H54 (cell line): ENCODE measurements around the gene DNM2.
"Not testable (repeated sequence)": the region's sequence is repeated elsewhere in the genome, so short reads cannot be mapped to it uniquely, and the experiment has no call there.

Source experiments
- DNase-seq: peaks from one replicate; pipeline ENCODE4 v3.0.0; 2011; ENCODE audit warnings: low spot score, mixed read lengths; ENCODE audit not compliant: insufficient read length
- FAIRE-seq: peaks from 3 replicates; lab custom pipeline; 2011; peaks lifted over from hg19 to GRCh38; lab: Jason Lieb, UNC
- POLR2A ChIP-seq: IDR thresholded peaks from 2 replicates; pipeline ENCODE4 v1.6.1; 2011; ENCODE audit warnings: low read depth, mild to moderate bottlenecking, low read length

The DNM2 gene

DNA sequence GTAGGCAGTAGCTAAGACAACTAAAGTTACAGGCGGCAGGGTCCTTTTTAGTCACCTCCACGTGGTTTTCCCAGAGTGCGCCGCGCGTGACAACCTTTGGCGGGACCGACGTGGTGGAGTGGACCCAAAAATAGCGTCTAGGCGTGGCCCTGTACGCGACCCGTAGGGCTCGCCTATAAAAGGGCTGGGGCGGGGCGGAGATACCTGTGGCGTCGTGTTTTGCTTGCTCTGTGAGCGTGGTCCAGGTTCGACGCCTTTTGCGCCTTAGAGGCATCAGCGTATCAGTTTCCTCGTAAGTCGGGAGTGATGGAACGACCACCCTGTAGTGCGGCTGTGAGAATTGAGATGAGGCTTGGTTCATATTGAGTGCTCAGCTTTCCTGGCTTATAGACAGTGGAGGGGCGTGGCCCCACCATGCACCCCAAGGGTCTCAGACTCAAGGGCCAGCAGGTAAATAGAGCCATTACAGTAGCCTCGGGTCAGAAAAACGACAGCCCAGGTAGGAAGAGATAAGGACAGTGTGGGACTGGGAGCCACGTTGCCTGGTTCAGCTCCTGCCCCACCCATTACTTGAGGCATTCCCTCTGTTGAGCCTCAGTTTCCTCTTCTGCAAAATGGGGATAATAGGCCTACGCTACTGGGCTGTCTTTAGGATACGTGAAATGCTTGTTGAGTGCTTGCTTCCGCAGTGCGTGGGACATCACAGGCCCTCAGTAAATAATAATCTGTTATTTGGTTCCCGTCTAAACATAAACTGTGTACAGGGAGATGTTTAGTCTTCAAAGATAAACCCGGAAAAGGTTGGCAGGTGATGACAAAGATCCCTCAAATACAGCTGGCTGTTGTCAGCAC lies 118.8 kb downstream of the DNM2 start:
- FAIRE-seq = no peak
- DNase-seq = no peak
- TF ChIP-seq POLR2A = no peak

DNA sequence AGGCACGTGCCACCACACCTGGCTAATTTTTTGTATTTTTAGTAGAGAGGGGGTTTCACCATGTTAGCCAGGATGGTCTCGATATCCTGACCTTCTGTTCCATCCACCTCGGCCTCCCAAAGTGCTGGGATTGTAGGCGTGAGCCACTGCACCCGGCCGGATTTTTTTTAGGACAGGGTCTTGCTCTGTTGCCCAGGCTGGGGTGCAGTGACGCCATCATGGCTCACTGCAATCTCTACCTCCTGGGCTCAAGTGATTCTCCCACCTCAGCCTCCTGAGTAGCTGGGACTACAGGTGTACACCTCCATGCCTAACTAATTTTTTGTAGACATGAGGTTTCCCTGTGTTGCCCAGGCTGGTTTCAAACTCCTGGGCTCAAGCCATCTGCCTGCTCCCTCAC lies 119.8 kb downstream of the DNM2 start:
- DNase-seq, FAIRE-seq: not testable (repeated sequence)

DNA sequence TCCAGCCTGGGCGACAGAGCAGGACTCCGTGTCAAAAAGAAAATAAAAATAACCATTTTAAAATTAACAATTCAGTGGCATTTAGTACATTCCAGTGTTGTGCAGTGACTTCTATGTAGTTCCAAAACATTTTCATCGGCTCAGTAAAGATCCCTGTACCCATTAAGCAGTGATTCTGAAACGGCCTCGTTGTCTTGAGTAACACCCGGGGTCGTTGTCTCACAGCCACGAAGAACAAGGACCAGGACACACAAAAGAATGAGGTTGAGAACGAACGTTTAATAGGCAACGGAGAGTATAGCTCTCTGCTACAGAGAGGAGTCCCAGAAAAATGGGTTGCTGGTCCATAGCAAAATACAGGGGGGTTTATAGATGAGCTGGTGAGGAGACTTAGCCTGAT lies 120.5 kb downstream of the DNM2 start:
- DNase-seq (no peak), FAIRE-seq (no peak)
- TF ChIP-seq POLR2A = no peak

DNA sequence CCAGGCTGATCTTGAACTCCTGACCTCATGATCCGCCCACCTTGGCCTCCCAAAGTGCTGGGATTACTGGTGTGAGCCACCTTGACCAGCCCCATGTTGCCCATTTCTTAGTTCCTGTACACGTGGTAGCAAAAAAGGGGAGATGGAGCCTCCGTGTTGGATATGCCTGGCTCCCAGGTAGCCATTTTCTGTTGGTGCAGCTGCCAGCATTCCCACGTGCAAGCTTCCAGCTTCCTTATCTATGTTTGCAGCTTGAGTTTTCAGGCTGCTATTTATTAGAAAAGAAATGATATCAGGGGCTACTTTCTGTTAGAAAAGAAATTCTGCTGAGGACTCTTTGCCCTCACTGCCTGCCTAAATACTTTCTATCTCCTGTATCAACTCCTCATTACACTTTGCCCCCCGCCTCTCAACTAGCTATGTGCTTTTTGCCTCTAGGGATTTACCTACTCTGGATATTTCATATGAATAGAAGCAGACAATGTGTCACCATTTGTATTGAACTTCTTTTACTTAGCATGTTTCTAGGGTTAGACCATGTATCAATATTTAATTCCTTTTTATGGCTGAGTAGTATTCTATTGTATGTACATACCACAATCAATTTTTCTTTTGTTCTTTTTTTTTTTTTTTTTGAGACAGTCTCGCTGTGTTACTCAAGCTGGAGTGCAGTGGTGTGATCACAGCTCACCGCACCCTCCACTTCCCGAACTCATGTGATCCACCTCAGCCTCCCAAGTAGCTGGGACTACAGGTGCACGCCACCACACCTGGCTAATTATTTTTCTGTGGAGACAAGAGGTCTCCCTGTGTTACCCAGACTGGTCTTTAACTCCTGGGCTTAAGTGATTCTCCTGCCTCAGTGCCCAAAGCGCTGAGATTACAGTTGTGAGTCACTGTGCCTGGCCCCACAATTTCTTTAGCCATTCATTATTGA lies 121.5 kb downstream of the DNM2 start:
- no peak for TF ChIP-seq POLR2A
- no peak for FAIRE-seq
- DNase-seq = no peak

DNA sequence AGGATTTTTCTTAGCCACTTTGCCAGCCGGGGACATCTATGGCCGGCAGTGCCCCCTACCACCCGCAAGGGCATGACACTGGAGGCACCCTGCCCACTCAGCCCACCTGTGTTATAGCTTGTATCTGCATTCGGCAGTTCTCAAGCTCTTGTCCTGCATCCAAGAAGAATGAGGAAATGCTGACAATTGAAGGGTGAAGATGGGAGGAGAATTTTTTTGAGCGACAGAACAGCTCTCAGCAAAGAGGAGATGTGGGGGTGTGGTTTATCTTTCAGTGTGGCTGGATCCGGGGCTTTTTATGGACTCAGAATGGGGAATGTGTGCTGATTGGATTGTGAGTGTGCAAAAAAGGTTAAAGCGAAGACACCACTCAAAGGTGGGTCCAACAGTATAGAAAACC lies 124.9 kb downstream of the DNM2 start:
- no peak for DNase-seq
- TF ChIP-seq POLR2A = no peak
- FAIRE-seq = no peak

DNA sequence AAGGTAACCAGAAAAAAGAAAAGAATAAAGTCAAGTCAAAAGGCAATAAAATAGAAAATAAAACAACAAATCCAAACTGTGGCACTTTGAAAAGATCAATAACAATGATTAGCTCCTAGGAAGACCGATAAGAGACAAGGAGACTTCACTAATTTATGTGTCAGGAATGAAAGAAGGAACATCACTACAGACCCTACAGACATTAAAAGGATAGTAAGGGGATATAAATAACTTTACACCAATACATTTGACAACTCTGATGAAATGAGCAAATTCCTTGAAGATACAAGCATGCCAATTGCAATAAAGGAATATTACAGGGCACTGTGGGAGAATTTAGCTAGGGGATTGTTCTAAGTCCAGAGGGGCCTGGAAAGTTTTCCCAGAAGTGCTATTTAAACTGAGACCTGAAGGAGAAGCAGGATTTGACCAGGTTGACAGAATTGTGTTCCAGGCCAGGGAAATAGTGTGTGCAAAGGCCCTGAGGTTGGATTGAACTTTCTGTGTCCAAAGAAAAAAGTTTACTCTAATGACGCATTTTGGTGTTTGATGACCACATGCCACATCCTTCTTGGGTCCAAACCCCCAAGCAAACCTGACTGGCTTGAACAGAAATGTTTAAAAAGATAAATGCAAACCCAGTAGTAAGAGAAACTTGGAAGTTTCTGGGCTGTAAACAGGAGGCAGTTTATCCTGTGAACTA lies 128.8 kb downstream of the DNM2 start:
- TF ChIP-seq POLR2A = no peak
- no peak for DNase-seq
- FAIRE-seq = no peak

DNA sequence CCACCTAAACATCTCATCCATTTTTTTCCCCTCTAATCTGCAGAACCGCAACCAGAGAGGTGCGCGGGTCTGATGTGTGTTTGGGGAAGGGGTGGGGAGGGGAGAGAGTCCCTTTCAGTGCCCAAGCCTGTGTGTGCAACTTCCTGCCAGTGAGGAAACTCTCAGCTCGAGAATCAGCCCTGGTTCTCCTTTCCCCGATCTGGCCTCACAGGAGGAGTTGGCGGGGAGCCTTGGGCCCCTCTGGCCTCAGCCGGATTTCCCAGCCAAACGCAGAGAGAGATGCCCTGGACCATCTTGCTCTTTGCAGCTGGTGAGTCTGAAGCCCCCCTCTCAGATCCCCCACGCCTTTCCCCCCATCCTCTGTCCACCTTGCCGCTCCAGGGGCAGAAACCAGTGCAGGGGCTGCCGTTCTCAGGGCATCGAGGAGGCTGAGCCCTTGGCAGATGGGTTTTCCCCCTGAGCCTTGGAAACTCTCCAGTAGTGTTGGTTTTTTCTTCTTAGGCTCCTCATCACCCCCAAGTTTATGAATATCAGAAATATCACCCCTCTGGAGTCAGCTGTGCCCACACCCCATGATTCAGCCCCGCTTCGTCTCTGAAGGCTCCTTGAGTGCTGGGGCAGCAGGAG lies 130.5 kb downstream of the DNM2 start, which contains the start of gene C19orf38:
Gene C19orf38 (plus strand): TSS at position 186 of the 627 bp plus-strand sequence. CDS start 94 bp downstream, at position 280.
- DNase-seq (no peak), FAIRE-seq (no peak)
- no peak for TF ChIP-seq POLR2A

DNA sequence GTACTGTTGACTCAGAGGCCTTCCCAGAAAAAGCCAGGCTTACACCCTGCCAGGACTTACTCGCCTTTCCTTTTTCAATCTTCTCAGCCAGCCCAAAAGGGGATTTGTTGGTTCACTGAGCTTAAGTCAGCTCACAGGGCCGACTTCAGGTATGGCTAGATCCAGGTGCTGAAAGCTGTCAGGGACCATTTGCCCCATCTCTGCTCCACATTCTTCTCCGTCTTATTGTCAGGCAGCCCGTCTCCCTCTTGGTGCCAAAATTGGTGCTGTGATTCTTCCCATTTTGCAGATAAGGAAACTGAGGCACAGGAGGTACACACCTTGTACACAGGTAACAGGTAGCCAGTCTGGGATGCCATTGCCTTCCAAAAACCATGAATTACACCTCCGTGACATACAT lies 132.8 kb downstream of the DNM2 start:
- TF ChIP-seq POLR2A = no peak
- no peak for FAIRE-seq
- DNase-seq = no peak

DNA sequence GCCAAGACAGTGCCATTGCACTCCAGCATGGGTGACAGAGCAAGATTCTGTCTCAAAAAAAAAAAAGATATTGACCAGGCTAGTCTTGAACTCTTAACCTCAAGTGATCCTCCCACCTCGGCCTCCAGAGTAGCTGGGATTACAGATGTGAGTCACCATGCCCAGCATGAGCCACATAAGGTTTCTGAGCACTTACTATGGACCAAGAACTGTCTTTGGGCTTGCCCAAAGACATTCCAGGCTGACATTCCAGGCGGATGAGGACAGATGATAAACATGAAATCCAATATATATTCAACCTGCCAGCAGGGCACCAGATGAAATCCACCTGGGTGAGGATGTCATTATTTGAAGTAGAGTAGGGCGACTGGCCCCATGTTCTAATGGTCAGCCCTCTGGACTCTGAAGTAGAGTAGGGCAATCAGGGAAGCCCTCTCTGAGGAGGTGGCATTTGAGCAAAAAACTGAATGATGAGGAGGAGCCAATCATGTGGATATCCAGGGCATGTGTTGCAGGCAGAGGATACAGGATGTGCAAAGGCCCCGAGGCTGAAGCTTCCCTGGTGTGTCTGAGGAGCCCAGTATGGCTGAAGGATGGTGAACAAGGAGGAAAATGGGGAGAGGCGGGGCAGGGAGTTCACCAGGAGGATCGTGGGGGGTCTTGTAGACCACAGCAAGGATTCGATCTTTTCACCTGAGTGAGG lies 134.4 kb downstream of the DNM2 start:
- DNase-seq = peak; percentile 61
- no peak for TF ChIP-seq POLR2A
- FAIRE-seq = peak; percentile 75

DNA sequence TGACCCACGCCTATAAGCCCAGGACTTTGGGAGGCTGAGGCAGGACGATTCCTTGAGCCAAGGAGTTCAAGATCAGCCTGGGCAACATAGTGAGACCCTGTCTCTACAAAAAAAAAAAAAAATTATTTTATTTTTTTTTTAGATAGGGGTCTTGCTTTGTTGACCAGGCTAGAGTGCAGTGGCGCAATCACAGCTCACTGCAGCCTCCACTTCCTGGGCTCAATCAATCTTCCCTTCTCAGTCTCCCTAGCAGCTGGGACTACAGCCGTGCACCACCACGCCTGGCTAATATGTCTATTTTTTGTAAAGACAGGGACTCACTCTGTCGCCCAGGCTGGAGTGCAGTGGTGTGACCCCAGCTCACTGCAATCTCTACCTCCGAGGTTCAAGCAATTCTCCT lies 135.1 kb downstream of the DNM2 start:
- FAIRE-seq (no peak), DNase-seq (no peak)
- TF ChIP-seq POLR2A = no peak

DNA sequence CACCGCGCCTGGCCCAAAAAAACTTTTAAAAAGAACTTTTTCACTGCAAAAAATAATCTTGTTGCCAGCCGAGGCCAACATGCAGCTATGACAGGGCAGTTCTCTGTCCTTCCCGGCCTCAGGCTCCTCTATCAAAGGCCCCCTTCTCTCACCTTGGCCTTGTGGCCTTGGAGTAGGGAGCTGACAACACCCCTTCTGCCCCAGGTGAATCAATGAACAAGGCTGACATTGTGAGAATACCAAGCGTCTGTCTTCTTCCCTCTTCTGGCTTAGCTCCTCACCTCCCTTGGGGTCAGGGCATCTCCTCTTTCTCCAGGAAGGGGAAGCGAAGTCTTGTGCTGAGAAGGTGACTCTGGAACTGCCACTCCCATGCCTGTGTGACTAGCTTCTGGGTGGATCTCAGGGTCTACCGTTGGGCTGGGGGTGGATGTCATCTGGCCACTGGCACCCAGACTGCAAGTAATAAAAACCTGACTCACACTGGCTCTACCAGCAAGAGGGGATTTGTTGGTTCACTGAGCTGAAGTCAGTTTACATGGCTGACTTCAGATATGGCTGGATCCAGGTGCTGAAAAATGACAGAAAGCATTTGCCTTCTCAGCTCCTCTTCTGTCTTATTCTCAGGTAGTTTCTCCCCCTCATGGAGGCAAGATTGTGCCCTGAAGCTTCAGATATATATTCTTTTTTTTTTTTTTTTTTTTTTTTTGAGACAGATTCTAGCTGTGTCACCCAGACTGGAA lies 136.6 kb downstream of the DNM2 start:
- no peak for DNase-seq
- TF ChIP-seq POLR2A = no peak
- FAIRE-seq = no peak

DNA sequence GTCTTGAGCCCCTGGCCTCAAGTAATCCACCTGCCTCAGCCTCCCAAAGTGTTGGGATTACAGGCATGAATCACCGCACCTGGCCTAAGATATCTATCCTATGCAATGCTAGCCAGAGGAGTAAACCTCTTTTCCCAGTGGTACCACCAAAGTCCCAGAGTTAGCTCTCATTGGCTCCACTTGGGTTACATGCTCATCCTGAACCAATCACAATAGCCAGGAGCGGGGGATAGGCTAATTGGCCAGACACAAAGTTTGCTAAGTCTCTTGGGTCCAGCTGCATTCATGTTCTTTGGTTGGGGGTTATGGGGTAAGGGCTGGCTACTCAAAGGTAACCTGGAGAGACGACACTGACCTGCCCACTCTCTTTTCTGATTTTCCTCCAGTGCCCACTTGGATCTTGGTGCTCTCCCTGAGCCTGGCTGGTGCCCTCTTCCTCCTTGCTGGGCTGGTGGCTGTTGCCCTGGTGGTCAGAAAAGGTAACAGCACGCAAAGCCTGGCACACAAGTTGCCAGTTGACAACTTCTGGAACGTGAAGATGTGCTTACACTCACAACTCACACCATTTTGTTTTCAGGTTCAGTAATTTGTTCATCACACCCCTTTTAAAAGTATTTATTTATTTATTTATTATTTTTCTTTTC lies 138.1 kb downstream of the DNM2 start:
- no peak for TF ChIP-seq POLR2A
- FAIRE-seq (no peak), DNase-seq (no peak)

DNA sequence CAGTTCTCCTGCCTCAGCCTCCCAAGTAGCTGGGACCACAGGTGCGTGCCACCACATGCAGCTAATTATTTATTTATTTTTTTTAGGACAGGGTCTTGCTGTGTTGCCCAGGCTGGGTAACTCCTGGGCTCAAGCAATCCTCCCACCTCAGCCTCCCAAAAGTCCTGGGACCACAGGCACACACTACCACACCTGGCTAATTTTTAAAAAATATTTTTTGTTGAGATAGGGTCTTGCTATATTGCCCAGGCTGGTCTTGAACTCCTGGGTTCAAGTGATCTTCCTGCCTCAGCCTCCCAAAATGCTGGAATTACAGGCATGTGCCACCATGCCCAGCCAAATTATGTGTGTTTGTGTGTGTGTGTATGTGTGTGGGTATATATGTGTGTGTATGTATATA lies 139.0 kb downstream of the DNM2 start:
- not testable (repeated sequence) for FAIRE-seq, DNase-seq
